DND-41 (cell line): Measurements from ENCODE around the gene POU2F1.

Source experiments
- EZH2 ChIP-seq: IDR thresholded peaks from 3 replicates; pipeline ENCODE4 v1.6.1; 2012; ENCODE audit warnings: borderline replicate concordance, low read depth, mild to moderate bottlenecking, moderate library complexity, low read length, inconsistent platforms; ENCODE audit not compliant: severe bottlenecking
- TF ChIP-seq, protein P1 (sequence below): IDR thresholded peaks from 2 replicates; pipeline ENCODE4 v1.5.1; 2012; ENCODE audit warnings: borderline replicate concordance, low read length, moderate library complexity, mild to moderate bottlenecking; ENCODE audit not compliant: poor library complexity, severe bottlenecking; ENCODE audit errors: extremely low read depth

DNA sequence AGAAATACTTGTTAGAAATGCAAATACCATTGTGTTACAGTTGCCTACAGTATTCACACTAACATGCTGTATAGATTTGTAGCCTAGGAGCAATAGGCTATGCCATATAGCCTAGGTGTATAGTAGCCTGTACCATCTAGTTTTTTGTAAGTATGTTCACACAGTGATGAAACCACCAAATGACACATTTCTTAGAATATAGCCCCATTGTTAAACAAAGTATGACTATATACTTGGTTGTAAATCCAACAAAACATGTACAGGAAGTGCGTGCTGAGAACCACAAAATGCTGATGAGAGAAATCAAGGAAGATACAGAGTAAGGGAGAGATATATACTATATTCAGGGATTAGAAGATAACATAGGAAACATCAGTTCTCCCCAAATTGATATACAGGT is 92.2 kb downstream of the POU2F1 start:
- TF ChIP-seq, protein P1, sequence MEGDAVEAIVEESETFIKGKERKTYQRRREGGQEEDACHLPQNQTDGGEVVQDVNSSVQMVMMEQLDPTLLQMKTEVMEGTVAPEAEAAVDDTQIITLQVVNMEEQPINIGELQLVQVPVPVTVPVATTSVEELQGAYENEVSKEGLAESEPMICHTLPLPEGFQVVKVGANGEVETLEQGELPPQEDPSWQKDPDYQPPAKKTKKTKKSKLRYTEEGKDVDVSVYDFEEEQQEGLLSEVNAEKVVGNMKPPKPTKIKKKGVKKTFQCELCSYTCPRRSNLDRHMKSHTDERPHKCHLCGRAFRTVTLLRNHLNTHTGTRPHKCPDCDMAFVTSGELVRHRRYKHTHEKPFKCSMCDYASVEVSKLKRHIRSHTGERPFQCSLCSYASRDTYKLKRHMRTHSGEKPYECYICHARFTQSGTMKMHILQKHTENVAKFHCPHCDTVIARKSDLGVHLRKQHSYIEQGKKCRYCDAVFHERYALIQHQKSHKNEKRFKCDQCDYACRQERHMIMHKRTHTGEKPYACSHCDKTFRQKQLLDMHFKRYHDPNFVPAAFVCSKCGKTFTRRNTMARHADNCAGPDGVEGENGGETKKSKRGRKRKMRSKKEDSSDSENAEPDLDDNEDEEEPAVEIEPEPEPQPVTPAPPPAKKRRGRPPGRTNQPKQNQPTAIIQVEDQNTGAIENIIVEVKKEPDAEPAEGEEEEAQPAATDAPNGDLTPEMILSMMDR, result no peak
- no peak for TF ChIP-seq EZH2
